Bronchial epithelial cell (primary cell): ENCODE data around the gene DPP10. TPM values are rescaled to one million over a fixed set of nuclear protein-coding genes. Genes with fewer than 3 reads are reported as not detected.
"Not testable (repeated sequence)": the region's sequence is repeated elsewhere in the genome, so short reads cannot be mapped to it uniquely, and the experiment has no call there.

Experiments used
- DNase-seq: peaks from one replicate; pipeline ENCODE4 v3.0.0-alpha.2; 2010; ENCODE audit warnings: low read depth
- FAIRE-seq: peaks from 2 replicates; lab custom pipeline; 2011; peaks lifted over from hg19 to GRCh38; lab: Jason Lieb, UNC
- H3K27me3 ChIP-seq: 2 replicates; pipeline ENCODE4 v1.5.1; 2011; ENCODE audit warnings: low read length; ENCODE audit not compliant: control insufficient read depth, insufficient read depth
- H3K36me3 ChIP-seq: 2 replicates; pipeline ENCODE4 v1.5.1; 2011; ENCODE audit warnings: low read length; ENCODE audit not compliant: control insufficient read depth, insufficient read depth
- H3K4me3 ChIP-seq: 2 replicates; pipeline ENCODE4 v1.5.1; 2011; ENCODE audit warnings: mild to moderate bottlenecking, low read depth, low read length, control low read depth
- total RNA-seq: library from RNA; depleted of rRNA; stranded (reverse); fragments of >200 nt; gene quantifications from 2 replicates; pipeline ENCODE4 v1.2.1, GENCODE V29; 2014
- TF ChIP-seq, protein P1 (sequence below): IDR thresholded peaks from 2 replicates; pipeline ENCODE4 v1.5.1; 2011; ENCODE audit warnings: mild to moderate bottlenecking, moderate library complexity, low read length, control low read depth, inconsistent platforms; ENCODE audit not compliant: insufficient read depth, severe bottlenecking

Gene DPP10
- total RNA-seq, 1 donor from 2014 or later, result 0.26 TPM

GRCh38 chr2:115413791-115414190 lies 971.4 kb downstream of the DPP10 start:
- DNase-seq (no peak), FAIRE-seq (no peak)
- Histone ChIP-seq H3K4me3 (no peak overlapping the region), H3K36me3 (no peaks in the 10 kb centered on the region), H3K27me3 (no peaks in the 10 kb centered on the region)
- TF ChIP-seq, protein P1, sequence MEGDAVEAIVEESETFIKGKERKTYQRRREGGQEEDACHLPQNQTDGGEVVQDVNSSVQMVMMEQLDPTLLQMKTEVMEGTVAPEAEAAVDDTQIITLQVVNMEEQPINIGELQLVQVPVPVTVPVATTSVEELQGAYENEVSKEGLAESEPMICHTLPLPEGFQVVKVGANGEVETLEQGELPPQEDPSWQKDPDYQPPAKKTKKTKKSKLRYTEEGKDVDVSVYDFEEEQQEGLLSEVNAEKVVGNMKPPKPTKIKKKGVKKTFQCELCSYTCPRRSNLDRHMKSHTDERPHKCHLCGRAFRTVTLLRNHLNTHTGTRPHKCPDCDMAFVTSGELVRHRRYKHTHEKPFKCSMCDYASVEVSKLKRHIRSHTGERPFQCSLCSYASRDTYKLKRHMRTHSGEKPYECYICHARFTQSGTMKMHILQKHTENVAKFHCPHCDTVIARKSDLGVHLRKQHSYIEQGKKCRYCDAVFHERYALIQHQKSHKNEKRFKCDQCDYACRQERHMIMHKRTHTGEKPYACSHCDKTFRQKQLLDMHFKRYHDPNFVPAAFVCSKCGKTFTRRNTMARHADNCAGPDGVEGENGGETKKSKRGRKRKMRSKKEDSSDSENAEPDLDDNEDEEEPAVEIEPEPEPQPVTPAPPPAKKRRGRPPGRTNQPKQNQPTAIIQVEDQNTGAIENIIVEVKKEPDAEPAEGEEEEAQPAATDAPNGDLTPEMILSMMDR, result no peak

- TF ChIP-seq, protein P1, result no peak
- no peak for FAIRE-seq
- DNase-seq, result peak; percentile 7
- Histone ChIP-seq H3K36me3 (no peaks in the 10 kb centered on the region), H3K4me3 (no peak overlapping the region), H3K27me3 (no peaks in the 10 kb centered on the region)
These were observed 972.0 kb downstream of the DPP10 start for GRCh38 chr2:115414466-115414865.

DNA sequence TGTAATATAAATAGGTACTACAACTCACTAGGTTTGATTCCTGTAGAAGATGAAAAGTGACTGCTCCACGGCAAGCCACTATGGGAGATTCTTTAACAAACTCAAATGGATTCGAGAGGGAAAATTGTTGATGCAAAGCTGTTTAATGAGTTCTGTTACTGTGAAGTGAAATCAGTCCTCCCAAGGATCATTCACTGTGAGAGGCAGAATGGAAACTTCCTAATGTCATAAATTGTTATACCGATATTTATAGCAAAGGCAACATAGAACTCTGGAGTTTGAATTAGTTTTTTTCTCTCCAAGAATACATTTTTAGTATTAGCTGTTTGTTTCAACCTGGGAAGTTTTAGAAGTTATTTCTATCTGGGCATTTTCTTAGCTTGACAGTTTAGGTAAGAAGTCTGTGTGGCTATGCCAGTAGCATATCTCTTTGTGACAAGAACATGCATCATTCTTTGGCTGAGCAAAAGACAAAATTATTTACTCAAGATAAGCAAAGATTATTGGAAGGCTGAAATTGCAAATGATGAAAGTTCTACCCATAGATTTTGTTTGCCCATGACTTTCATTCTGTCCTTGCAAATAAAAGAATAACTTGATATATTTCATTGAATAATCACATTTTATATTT lies 979.7 kb downstream of the DPP10 start:
- H3K4me3 ChIP-seq, result no peak overlapping the region
- TF ChIP-seq, protein P1, result no peak

GRCh38 chr2:115427436-115427835 lies 985.0 kb downstream of the DPP10 start:
- FAIRE-seq (no peak), DNase-seq (no peak)
- Histone ChIP-seq H3K36me3 (no peaks in the 10 kb centered on the region), H3K4me3 (no peak overlapping the region), H3K27me3 (no peaks in the 10 kb centered on the region)
- TF ChIP-seq, protein P1, result no peak

More for the DNA sequence above, 979.7 kb downstream of the DPP10 start:
- Histone ChIP-seq H3K36me3 (no peaks in the 10 kb centered on the region), H3K27me3 (no peaks in the 10 kb centered on the region)
- DNase-seq (no peak), FAIRE-seq (no peak)

DNA sequence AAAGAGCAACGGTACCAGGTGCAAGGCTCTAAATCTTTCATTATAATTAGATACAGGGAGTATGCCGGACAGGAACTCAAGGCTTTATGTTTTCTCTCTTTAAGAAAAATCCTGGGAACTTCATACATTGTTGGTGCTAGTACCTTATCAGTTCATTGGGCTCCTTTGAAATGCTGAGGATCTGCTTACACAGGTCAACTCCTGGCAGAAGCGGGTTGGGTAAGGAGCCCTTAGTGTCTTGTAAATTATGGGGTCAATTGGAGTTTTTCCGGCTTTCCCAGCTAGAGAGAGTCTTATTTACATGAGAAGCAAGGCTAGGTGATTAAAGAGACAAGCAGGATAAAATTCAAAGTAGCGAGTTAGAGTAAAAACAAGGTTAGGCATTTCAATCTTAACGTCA lies 998.3 kb downstream of the DPP10 start:
- DNase-seq, FAIRE-seq, H3K27me3 ChIP-seq, H3K36me3 ChIP-seq, H3K4me3 ChIP-seq: not testable (repeated sequence)

DNA sequence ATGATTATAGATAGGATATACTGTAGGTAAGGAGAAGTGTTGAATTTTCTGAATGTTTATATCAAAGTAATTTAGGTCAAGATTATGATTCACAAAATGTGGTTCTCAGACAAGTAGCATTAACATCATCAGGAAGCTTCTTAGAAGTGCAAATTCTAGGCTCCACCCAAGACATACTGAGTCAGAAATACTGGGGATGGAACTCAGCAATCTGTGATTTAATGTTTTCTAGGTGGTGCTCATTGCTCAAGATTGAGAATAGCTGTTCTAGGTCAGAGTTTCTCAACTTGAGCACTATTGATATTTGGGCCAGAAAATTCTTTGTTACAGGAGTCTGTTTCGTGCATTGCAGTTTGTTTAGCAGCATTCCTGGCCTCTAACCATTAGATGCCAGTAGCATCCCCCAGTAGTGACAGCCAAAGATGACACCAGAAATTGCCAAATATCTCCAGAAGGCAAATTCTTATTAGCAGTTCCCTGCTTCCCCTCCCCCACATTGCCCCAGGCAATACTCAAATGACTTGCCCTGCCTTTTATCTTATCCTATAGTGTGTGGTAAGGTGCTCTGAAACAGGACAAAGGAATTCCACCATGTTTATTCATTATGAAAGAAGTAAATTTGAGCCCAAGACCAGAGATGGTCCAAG lies 1001.2 kb downstream of the DPP10 start:
- no peak for FAIRE-seq
- no peak overlapping the region for H3K4me3 ChIP-seq
- H3K27me3 ChIP-seq, result no peaks in the 10 kb centered on the region
- peak; percentile 2 for DNase-seq
- H3K36me3 ChIP-seq, result no peaks in the 10 kb centered on the region
- TF ChIP-seq, protein P1, result no peak
